Naive thymus-derived CD4-positive, alpha-beta T cell (primary cell): ENCODE results near the gene PITX3. TPM values are rescaled to one million over a fixed set of nuclear protein-coding genes. Genes with fewer than 3 reads are reported as not detected.

ENCODE experiments used
- ATAC-seq: fragments of 150-1000 bp; cut with Tn5 transposase; 2 replicates; pipeline ENCODE4 v1.10.0; 2021; ENCODE audit warnings: mild to moderate bottlenecking, moderate library complexity
- CTCF ChIA-PET: fragments of 350-600 bp; sonication (Branson Sonifier 250); formaldehyde crosslinking; loops from one replicate; lab custom pipeline; 2021; ENCODE audit warnings: antibody characterized with exemption; lab: Charles Lee
- POLR2A ChIA-PET: fragments of 350-600 bp; sonication (Branson Sonifier 250); formaldehyde crosslinking; loops from one replicate; lab custom pipeline; 2021; ENCODE audit warnings: antibody characterized with exemption, inconsistent platforms; lab: Charles Lee
- DNase-seq, 9 donors: peaks; one replicate each; pipeline versions ENCODE4 v3.0.0 to v3.0.0-alpha.2; 2020 to 2022; ENCODE audit warnings: mixed read lengths in 1 of 9
- H3K27ac ChIP-seq: one replicate; pipeline ENCODE4 v1.7.0; 2013; ENCODE audit warnings: mild to moderate bottlenecking, low read depth, low read length, moderate library complexity
- H3K27me3 ChIP-seq, 2 donors: one replicate each; pipeline ENCODE4 v1.7.0; 2013; ENCODE audit warnings: low read length in 2 of 2, mild to moderate bottlenecking in 2 of 2, moderate library complexity in 2 of 2; ENCODE audit not compliant: control insufficient read depth in 2 of 2, insufficient read depth in 2 of 2
- H3K36me3 ChIP-seq, 3 experiments: 1 replicate in 2 of 3; 2 replicates in 1 of 3; pipeline ENCODE4 v1.7.0; 2013; ENCODE audit warnings: low read length in 3 of 3, mild to moderate bottlenecking in 3 of 3, moderate library complexity in 1 of 3; ENCODE audit not compliant: insufficient read depth in 3 of 3, control insufficient read depth in 2 of 3
- H3K4me1 ChIP-seq, 2 donors: one replicate each; pipeline ENCODE4 v1.7.0; 2013; ENCODE audit warnings: low read length in 2 of 2, mild to moderate bottlenecking in 2 of 2, moderate library complexity in 1 of 2; ENCODE audit not compliant: control insufficient read depth in 2 of 2, insufficient read depth in 2 of 2
- H3K4me3 ChIP-seq: 2 replicates; pipeline ENCODE4 v1.7.0; 2013; ENCODE audit warnings: mild to moderate bottlenecking, low read length
- H3K9me3 ChIP-seq, 3 experiments: 1 replicate in 2 of 3; 2 replicates in 1 of 3; pipeline ENCODE4 v1.7.0; 2013; ENCODE audit warnings: low read length in 3 of 3; ENCODE audit not compliant: control insufficient read depth in 2 of 3
- H3K27ac Mint-ChIP-seq, 9 donors: one replicate each; pipeline ENCODE4 v1.8.0; 2020 to 2022; ENCODE audit warnings: mixed read lengths in 9 of 9, mild to moderate bottlenecking in 8 of 9, moderate library complexity in 5 of 9, inconsistent platforms in 2 of 9
- H3K27me3 Mint-ChIP-seq, 5 donors: one replicate each; pipeline ENCODE4 v1.8.0; 2021 to 2022; ENCODE audit warnings: mixed read lengths in 5 of 5, mild to moderate bottlenecking in 1 of 5
- H3K36me3 Mint-ChIP-seq, 5 donors: one replicate each; pipeline ENCODE4 v1.8.0; 2020 to 2022; ENCODE audit warnings: mixed read lengths in 5 of 5, mild to moderate bottlenecking in 3 of 5, inconsistent platforms in 1 of 5
- H3K4me1 Mint-ChIP-seq, 7 donors: one replicate each; pipeline ENCODE4 v1.8.0; 2020 to 2022; ENCODE audit warnings: mixed read lengths in 7 of 7, mild to moderate bottlenecking in 3 of 7, inconsistent platforms in 1 of 7
- H3K4me3 Mint-ChIP-seq, 10 donors: one replicate each; pipeline ENCODE4 v1.8.0; 2020 to 2022; ENCODE audit warnings: mild to moderate bottlenecking in 10 of 10, mixed read lengths in 10 of 10, moderate library complexity in 6 of 10, inconsistent platforms in 2 of 10
- H3K9me3 Mint-ChIP-seq, 11 donors: one replicate each; pipeline ENCODE4 v1.8.0; 2020 to 2022; ENCODE audit warnings: mixed read lengths in 11 of 11, mild to moderate bottlenecking in 4 of 11, inconsistent platforms in 1 of 11, moderate library complexity in 1 of 11
- intact Hi-C, 2 donors: fragments of 100-400 bp; cut with micrococcal nuclease; formaldehyde crosslinking; loops; one replicate each; pipeline ENCODE4 v1.15.1; 2023
- polyA plus RNA-seq, 2 donors: library from polyadenylated mRNA; unstranded; fragments of 300-500 nt; fragmentation: Illumina TruSeq; gene quantifications; one replicate each; pipeline ENCODE4 v1.2.3, GENCODE V29; 2021
- total RNA-seq, 6 experiments: library from RNA in 5 of 6; stranded (reverse) in 5 of 6; gene quantifications; 1 replicate in 5 of 6; 2 replicates in 1 of 6; pipeline ENCODE4 v1.2.3 and lab custom pipeline; 2021 to 2026

The PITX3 gene
- total and polyA plus RNA-seq, 7 experiments from 2014 or later, result not detected

- intact Hi-C loops, result loop anchor here (1.0 kb wide), 4 partner anchors 10 to 121 kb away; partner anchors contain the start of genes PITX3 (in 2 of the 2) and GBF1 (in 1 of the 2)
- ATAC-seq (peak; percentile 80), DNase-seq (peak; percentile 39 to 83 (median 63))
- no peak overlapping the region for H3K27ac ChIP-seq
- peaks cover 57 to 76% (median 60%) of the 10 kb centered on the region in 5 donors for H3K27me3 Mint-ChIP-seq
- H3K27ac Mint-ChIP-seq, result no peak overlapping the region
- H3K4me1 ChIP-seq, result peaks cover 10 to 13% of the 10 kb centered on the region in 2 donors
- H3K9me3 ChIP-seq, result no peaks in the 10 kb centered on the region
- no peaks in the 10 kb centered on the region for H3K36me3 Mint-ChIP-seq
- no peaks in the 10 kb centered on the region for H3K36me3 ChIP-seq
- no peaks in the 10 kb centered on the region for H3K9me3 Mint-ChIP-seq
- ChIA-PET POLR2A (interaction anchor here (0.5 to 1.3 kb wide), 3 partner anchors 14 to 504 kb away, joined by 3 read pairs; partner anchors contain the start of gene GBF1), CTCF (interaction anchor here (1.0 to 4.3 kb wide), 12 partner anchors 8 to 351 kb away, joined by 3 to 136 read pairs (median 5); partner anchors contain the start of genes GBF1 and PITX3)
- peak overlapping the region; percentile 58 for H3K4me3 ChIP-seq
- peaks cover 3 to 5% of the 10 kb centered on the region in 2 donors for H3K27me3 ChIP-seq
- H3K4me1 Mint-ChIP-seq, result peaks cover 5 to 16% (median 9%) of the 10 kb centered on the region in 7 donors
- peak overlapping the region; percentile 62 to 86 (median 78) for H3K4me3 Mint-ChIP-seq
Observed at GRCh38 chr10:102231357-102232318, 9.7 kb downstream of the PITX3 start.

GRCh38 chr10:102230861-102231356 lies 10.4 kb downstream of the PITX3 start:
- Histone ChIP-seq H3K27me3 (peaks cover 3 to 5% of the 10 kb centered on the region in 2 donors), H3K27ac (no peak overlapping the region), H3K9me3 (no peaks in the 10 kb centered on the region), H3K4me3 (peak overlapping the region; percentile 58), H3K4me1 (peaks cover 16 to 19% of the 10 kb centered on the region in 2 donors), H3K36me3 (no peaks in the 10 kb centered on the region)
- Mint-ChIP-seq H3K9me3 (no peaks in the 10 kb centered on the region), H3K36me3 (no peaks in the 10 kb centered on the region), H3K27ac (no peak overlapping the region), H3K4me3 (peak overlapping the region; percentile 70 to 86 (median 78)), H3K4me1 (peaks cover 12 to 23% (median 17%) of the 10 kb centered on the region in 7 donors), H3K27me3 (peaks cover 52 to 77% (median 61%) of the 10 kb centered on the region in 5 donors)
- ChIA-PET CTCF (interaction anchor here (1.0 to 4.3 kb wide), 16 partner anchors 8 to 352 kb away, joined by 3 to 136 read pairs (median 5); partner anchors contain the start of genes GBF1 and NFKB2), POLR2A (interaction anchor here (1.3 to 1.7 kb wide), 3 partner anchors 14 to 353 kb away, joined by 3 to 4 read pairs (median 4); partner anchors contain the start of gene GBF1)
- DNase-seq (peak in 8 of 9 donors; percentile 33 to 65 (median 46)), ATAC-seq (no peak)
- intact Hi-C loops, result loop anchor here (1.0 kb wide), 6 partner anchors 10 to 248 kb away; partner anchors contain the start of genes PITX3 (in 2 of the 2) and GBF1 (in 1 of the 2)

- no peak overlapping the region for H3K27ac ChIP-seq
- ATAC-seq (no peak), DNase-seq (peak in 5 of 9 donors; percentile 10 to 48 (median 28))
- H3K9me3 ChIP-seq, result no peaks in the 10 kb centered on the region
- Mint-ChIP-seq H3K27ac (peak overlapping the region in 3 of 9 donors; percentile 26 to 77 (median 32)), H3K4me1 (peaks cover 15 to 28% (median 21%) of the 10 kb centered on the region in 7 donors), H3K27me3 (peaks cover 47 to 74% (median 56%) of the 10 kb centered on the region in 5 donors), H3K4me3 (peak overlapping the region; percentile 77 to 87 (median 84)), H3K36me3 (no peaks in the 10 kb centered on the region), H3K9me3 (no peaks in the 10 kb centered on the region)
- H3K36me3 ChIP-seq, result no peaks in the 10 kb centered on the region
- peaks cover 20 to 22% of the 10 kb centered on the region in 2 donors for H3K4me1 ChIP-seq
- CTCF ChIA-PET, result interaction anchor here (0.7 to 4.3 kb wide), 30 partner anchors 9 to 353 kb away, joined by 3 to 136 read pairs (median 4); partner anchors contain the start of genes GBF1 and NFKB2
- H3K4me3 ChIP-seq, result peak overlapping the region; percentile 58
- POLR2A ChIA-PET, result interaction anchor here (0.6 to 1.7 kb wide), 6 partner anchors 14 to 354 kb away, joined by 3 to 5 read pairs (median 4); partner anchors contain the start of genes GBF1 and NFKB2
- intact Hi-C loops, result loop anchor here in 1 of 2 donors (1.0 kb wide), 2 partner anchors 164 to 249 kb away; no protein-coding TSS in a partner anchor
- peaks cover 3 to 5% of the 10 kb centered on the region in 2 donors for H3K27me3 ChIP-seq
Observed at GRCh38 chr10:102230264-102230860, 10.9 kb downstream of the PITX3 start.

GRCh38 chr10:102229810-102230263 lies 11.5 kb downstream of the PITX3 start:
- intact Hi-C loops, result loop anchor here (1.0 to 5.0 kb wide), 12 partner anchors 43 to 366 kb away; partner anchors contain the start of genes ACTR1A (in 1 of the 2) and ARMH3 (in 1 of the 2)
- H3K27me3 Mint-ChIP-seq, result peaks cover 46 to 71% (median 54%) of the 10 kb centered on the region in 5 donors

GRCh38 chr10:102227050-102227449 lies 14.3 kb downstream of the PITX3 start:
- DNase-seq (no peak), ATAC-seq (no peak)
- ChIA-PET CTCF (interaction anchor here (0.9 to 4.9 kb wide), 7 partner anchors 14 to 176 kb away, joined by 3 to 25 read pairs (median 3); partner anchors contain the start of gene PITX3), POLR2A (interaction anchor here (1.1 kb wide), 1 partner anchor 18 kb away, joined by 4 read pairs; the partner anchor contains the start of gene GBF1)
- Histone ChIP-seq H3K4me1 (peaks cover 20 to 22% of the 10 kb centered on the region in 2 donors), H3K27me3 (peaks cover 3 to 5% of the 10 kb centered on the region in 2 donors), H3K27ac (no peak overlapping the region), H3K36me3 (no peaks in the 10 kb centered on the region), H3K4me3 (no peak overlapping the region), H3K9me3 (no peaks in the 10 kb centered on the region)
- Mint-ChIP-seq H3K4me3 (peak overlapping the region in 7 of 10 donors; percentile 23 to 95 (median 39)), H3K4me1 (peaks cover 14 to 28% (median 21%) of the 10 kb centered on the region in 7 donors), H3K27ac (no peak overlapping the region), H3K36me3 (no peaks in the 10 kb centered on the region), H3K9me3 (no peaks in the 10 kb centered on the region), H3K27me3 (peaks cover 35 to 74% (median 41%) of the 10 kb centered on the region in 5 donors)
- intact Hi-C loops, result loop anchor here (5.0 kb wide), 2 partner anchors 40 to 170 kb away; partner anchors contain the start of gene ARMH3 (in 1 of the 2)

More at GRCh38 chr10:102229810-102230263, 11.5 kb downstream of the PITX3 start:
- Mint-ChIP-seq H3K27ac (peak overlapping the region in 1 of 9 donors; percentile 77), H3K36me3 (no peaks in the 10 kb centered on the region), H3K9me3 (no peaks in the 10 kb centered on the region), H3K4me1 (peaks cover 15 to 28% (median 21%) of the 10 kb centered on the region in 7 donors), H3K4me3 (peak overlapping the region; percentile 77 to 87 (median 84))
- ChIA-PET CTCF (interaction anchor here (0.6 to 4.3 kb wide), 28 partner anchors 9 to 353 kb away, joined by 3 to 136 read pairs (median 4); partner anchors contain the start of genes GBF1 and NFKB2), POLR2A (interaction anchor here (0.6 to 1.7 kb wide), 6 partner anchors 15 to 354 kb away, joined by 3 to 5 read pairs (median 4); partner anchors contain the start of genes GBF1 and NFKB2)
- no peaks in the 10 kb centered on the region for H3K9me3 ChIP-seq
- no peaks in the 10 kb centered on the region for H3K36me3 ChIP-seq
- peaks cover 20 to 22% of the 10 kb centered on the region in 2 donors for H3K4me1 ChIP-seq
- peak; percentile 73 for ATAC-seq
- peak overlapping the region; percentile 58 for H3K4me3 ChIP-seq
- DNase-seq, result peak; percentile 73 to 88 (median 84)
- peaks cover 3 to 5% of the 10 kb centered on the region in 2 donors for H3K27me3 ChIP-seq
- no peak overlapping the region for H3K27ac ChIP-seq
